HG03159 (cell line): ENCODE data around the gene SLA2.
A peak's percentile ranks its signal among the peaks of the same experiment; 100 is the strongest.
"Not testable (repeated sequence)": the region's sequence is repeated elsewhere in the genome, so short reads cannot be mapped to it uniquely, and the experiment has no call there.

Source experiments
- ATAC-seq: cut with Tn5 transposase; IDR thresholded peaks from one replicate; pipeline ENCODE4 v1.9.1; 2021; ENCODE audit warnings: mild to moderate bottlenecking, moderate library complexity; ENCODE audit not compliant: unreplicated experiment

The SLA2 gene

DNA sequence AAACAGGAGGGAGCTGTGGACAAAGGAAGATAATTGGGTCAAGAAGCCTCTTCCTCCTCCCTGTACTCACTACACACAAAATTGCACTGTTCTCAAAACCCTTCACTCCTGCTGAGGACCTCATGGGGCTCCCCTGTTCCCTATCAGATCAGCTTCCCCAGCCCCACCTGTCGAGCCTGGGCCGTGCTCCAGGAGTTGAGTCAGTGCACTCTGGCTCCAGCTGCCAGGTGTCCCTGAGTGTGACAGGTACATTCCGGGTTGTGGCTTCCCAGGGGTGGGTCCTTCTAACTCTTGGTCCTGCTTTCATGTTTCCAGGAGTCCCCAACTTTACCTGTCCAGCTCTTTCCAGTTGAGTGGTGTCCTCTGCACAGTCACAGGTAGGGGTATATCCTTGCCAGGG, 32.0 kb downstream of the SLA2 start:
- no peak for ATAC-seq

DNA sequence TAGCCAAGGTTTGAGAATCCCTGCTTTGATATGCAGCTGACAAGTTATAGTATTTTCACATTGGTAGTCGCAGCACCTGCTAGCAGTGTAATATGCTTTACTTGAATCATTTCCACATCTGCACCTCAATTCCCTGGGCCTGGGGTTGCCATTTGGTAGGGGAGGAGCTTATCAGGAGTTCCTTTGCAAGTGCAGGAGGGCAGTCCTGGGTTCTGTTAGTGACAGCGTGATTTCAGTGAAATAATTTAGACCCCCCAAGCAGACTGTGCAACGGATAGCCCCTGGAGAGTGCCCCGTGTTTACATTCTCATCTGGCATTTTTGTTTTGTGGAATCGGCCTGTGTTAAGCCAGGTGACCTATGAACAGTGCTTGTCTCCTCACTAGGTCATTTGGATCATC, 34.4 kb downstream of the SLA2 start:
- no peak for ATAC-seq

DNA sequence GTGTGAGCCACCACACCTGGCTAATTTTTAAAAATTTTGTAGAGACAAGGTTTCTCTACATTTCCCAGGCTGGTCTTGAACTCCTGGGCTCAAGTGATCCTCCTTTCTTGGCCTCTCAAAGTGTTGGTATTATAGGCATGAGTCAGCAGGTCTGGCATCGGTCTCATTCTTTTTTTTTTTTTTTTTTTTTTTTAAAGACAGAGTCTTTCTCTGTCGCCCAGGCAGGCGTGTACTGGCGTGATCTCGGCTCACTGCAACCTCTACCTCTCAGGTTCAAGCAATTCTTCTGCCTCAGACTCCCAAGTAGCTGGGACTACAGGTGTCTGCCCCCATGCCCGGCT, 37.6 kb downstream of the SLA2 start:
- ATAC-seq, result not testable (repeated sequence)

DNA sequence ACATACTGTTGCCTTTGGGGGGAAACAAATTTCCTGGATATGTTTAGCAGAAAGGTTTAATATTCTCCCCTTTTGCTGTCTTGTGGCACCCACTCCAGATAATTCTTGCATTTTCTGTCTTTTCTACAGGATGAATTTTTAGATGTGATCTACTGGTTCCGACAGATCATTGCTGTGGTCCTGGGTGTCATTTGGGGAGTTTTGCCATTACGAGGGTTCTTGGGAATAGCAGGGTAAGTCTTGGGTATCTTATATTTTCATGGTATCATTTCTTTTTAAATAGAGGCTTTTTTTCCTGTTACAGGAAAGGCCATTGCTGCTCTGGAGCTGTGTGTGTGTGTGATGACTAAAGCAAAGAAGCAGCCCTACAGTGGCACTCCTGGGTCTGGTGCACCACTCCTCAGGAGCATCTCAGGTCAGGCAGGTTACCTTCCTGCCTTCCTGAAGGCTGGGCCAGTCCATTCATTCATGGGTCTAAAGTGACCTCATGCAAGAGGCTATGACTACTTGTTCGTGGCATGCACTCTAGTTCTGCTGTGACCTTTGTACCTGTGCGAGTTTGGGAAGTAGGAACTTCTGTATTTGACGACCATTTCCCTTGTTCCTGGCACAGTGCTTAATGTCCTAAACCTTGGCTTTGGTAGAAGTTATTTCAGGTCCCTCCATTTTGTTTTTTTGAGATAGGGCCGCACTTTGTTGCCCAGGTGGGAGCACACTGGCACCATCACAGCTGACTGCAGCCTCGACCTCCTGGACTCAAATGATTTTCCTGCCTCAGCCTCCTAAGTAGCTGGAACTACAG, 38.2 kb downstream of the SLA2 start:
- no peak for ATAC-seq

DNA sequence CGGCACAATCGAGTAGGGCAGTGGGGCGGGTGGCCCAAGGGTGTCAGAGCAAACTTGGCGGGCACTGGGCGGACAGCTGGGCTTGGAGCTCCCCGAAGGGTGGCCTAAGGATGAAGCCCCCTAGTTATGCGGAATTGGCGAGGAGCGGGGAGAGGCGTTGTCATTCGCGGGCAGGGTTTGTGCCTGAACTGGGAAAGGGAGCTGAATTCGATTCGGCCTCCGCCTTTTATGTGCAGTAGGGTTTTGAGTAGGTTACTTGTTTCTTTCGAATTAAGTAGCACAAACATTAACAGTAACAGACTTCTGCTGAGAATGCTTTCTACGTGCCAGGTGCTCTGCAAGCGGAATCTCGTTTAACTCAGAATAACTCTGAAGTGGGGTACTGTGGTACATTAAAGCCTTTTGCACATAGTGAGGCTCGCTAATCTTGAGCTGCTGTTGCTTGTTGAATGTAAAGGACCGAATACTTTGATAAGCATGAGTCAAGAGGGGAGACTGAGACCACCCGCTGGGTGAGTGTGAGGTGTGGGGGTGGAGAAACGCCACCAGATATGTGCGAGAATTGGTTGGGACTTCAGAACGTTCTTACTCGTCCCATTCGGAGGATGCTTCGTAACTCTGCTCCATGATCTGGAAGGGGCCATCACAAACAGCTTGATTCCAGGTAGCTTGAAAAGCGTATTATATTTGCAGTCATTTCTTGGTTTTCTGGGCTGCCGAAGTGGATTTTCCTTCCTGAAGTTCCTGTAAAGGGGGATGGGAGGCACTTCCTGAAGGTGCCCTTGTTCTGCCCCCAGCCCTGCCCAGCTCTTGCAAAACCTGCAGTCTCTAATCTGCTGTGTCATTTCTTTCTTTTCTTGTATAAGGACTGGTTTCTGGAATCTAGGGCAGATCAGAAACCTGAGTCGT, 39.6 kb downstream of the SLA2 start:
- ATAC-seq, result no peak

DNA sequence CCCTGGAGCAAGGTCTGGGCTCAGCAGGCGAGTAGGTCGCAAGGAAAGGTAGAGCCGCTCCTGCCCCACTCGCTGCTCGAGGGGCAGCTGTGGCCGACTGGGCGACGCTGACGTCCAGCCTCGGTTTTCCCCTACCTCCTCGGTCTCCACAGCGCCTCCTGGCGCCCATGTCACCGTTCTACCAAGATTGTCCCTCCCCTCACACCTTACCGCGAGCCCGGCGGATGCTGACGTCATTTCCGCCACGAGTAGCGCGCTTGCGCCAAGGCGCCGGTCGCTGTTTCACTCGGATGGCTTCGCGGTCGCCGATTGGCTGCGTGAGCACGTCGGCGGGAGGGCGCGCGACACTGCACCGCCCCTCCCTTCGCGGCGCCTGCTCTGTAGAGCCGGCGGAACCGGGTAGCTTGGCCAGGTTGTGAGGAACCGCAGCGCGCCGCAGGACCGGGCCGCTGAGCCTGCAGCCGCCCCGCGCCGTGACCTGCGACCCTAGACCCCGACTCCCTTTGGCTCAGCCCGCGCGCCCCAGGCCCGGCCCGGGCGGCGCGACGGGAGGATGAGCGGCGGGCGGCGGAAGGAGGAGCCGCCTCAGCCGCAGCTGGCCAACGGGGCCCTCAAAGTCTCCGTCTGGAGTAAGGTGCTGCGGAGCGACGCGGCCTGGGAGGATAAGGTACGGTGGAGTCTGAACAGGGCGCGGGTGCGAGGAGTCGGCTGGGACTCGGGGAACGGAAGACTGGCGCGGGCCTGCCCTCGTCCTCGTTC, 40.4 kb downstream of the SLA2 start, which contains the start of gene RAB5IF:
Gene RAB5IF, plus strand, starts transcription at position 381 of the 759 bp plus-strand sequence. Its CDS starts 173 bp downstream, at position 554.
- peak; percentile 79 for ATAC-seq

DNA sequence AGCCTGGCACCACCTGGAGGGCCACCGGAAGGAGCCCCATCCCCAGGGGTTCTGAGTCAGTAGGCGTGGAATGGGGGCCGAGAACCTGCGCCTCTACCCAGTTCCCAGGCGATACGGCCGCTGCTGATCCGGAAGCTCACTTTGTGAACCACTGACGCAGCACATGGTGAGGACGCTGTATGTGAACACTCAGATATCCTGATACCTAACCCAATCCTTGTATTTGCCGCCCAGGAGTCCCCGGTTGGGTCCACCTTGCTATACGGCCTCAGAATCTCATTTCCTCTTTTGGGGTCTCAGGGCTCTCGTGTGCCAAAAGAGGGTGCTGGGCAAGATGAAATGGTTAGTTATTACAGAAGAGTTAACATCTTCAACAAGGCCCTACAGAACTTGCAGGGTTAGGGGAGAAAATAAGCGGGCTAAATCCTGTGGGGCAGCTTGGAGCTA, 41.0 kb downstream of the SLA2 start:
- peak; percentile 38 for ATAC-seq

DNA sequence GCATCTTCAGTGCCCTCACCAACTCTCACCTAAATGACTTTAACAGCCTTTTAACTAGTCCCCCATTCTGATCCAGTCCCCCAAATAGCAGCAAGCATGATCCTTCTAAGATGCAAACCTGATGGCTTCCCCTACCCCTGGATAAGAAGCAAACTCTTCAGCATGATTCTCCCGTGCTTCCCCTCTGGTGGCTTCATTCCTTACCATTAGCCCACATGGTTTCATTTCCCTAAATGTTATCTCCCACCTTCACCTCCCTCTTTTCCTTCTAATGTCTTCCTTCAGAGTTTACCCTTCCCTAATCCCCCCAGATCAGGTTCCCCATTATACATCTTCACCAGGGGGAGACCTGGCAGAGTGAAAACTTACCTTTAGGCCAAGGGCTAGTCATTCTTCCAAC, 44.5 kb downstream of the SLA2 start:
- ATAC-seq, result no peak

DNA sequence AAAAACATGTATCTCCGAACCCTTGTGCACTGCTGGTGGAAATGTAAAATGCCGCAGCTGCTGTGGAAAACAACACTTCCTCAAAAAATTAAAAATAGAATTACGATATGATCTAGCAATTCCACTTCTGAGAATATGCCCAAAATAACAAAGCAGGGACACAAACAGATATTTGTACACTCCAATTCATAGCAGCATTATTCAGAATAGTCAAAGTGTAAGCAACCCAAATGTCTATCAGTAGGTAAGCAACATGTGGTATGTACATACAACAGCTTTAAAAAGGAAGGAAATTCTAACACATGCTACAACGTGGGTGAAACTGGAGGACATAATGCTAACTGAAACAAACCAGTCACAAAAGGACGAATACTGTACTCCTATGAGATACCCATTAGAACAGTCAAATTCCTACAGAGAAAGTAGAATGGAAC, 46.1 kb downstream of the SLA2 start:
- ATAC-seq, result no peak

DNA sequence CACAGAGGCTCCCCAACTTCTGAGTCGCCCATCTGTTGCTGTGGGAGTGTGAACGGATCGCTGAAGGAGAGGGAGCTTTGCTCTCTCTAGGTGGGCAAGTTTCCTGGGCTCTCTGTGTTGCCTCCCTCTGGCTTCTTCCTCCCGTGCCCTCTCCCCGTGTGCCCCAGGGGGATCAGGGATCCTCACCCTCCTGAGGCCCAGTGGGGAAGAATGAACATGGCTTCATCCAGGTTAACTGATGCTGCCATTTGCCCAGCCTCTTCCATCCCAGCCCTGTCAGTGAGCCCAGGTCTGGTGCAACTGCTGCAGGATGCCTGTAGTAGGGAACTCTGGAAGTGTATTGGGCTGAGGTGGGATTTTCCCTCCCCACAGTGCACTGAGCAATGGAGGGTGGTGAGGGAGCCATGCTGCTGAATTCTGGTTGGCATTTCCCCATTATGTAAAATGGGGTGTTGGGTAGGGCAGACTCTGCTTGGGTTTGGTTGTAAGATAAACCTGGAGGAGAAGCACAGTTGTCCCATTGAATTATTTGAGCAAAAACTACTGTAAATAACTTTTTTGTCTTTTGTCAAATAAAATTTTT, 52.6 kb downstream of the SLA2 start:
- no peak for ATAC-seq

DNA sequence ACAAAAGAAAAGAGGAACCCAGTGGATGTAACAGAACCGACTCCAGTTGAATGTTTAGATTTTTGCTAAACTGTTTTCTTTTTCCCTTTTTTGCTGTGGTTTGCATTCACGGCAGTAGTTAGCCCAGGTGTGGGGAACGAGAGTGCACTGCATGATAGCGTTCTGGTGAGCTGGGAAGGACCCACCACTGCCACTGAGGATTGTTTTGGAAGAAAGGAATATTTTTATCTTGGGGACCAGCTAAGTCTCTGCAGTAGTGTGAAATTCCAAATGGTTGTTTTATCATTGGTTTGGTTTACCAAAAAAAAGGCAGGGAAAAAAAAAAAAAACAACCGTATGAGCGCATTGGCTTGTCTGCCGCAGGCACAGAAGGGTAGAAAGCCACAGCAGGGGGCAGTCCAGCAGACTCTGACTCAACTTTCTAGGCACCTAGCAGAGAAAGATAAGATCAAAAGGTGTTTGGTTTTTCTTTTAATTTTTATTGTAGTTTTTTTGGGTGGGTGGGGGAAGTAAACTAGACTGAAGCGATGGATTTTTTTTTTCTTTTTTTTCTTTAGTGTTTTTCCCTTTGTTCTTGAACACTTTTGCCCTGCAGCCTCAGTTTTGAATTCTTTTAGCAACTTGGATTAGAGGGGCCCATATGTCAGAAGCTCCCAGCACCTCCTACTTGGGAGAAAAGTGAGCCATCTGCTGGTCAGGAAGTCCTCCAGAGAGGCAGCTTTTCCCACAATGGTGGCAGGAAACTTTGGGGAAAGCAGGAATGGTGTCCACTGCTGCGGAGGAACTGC, 53.9 kb downstream of the SLA2 start:
- ATAC-seq, result no peak

DNA sequence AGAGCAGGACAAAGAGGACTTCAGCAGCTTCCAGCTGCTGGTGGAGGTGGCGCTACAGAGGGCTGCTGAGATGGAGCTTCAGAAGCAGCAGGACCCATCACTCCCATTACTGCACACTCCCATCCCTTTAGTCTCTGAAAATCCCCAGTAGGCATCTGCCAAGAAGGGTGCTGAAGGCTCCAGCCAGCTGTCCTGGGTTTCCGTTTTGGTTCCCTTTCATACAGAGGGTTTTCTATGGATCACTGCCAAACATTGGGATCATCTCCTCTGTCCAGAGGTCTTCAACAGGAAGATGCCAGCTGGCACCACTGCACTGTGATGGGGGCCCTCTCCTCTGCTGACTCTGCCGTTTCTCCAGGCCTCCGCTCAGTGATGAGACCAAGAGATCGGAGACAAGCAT, 54.7 kb downstream of the SLA2 start:
- ATAC-seq, result no peak

DNA sequence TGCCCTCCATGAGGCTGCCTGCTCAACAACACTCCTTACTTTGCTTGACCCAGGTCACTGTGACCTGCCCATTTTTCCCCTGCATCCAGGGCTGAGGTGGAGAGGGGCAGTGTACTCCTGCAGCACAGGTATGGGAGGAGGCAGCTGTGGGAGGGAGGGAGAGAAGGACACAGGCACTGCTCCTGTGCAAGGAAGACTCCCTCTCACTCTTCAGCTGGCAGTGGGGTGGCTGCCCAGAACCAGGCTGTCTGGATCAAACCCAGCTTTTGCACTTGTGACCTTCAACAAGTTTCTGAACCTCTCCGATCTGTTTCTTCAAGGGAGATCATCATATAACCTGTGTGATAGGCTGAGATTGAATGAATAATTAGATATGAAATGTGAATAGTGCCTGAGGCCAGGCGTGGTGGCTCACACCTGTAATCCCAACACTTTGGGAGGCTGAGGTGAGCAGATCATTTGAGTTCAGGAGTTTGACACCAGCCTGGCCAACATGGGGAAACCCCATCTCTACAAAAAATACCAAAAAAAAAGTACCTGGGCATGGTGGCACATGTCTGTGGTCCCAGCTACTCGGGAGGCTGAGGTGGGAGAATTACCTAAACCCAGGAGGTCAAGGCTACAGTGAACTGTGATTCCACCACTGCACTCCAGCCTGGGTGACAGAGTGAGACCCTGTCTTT, 58.5 kb downstream of the SLA2 start:
- ATAC-seq, result no peak

DNA sequence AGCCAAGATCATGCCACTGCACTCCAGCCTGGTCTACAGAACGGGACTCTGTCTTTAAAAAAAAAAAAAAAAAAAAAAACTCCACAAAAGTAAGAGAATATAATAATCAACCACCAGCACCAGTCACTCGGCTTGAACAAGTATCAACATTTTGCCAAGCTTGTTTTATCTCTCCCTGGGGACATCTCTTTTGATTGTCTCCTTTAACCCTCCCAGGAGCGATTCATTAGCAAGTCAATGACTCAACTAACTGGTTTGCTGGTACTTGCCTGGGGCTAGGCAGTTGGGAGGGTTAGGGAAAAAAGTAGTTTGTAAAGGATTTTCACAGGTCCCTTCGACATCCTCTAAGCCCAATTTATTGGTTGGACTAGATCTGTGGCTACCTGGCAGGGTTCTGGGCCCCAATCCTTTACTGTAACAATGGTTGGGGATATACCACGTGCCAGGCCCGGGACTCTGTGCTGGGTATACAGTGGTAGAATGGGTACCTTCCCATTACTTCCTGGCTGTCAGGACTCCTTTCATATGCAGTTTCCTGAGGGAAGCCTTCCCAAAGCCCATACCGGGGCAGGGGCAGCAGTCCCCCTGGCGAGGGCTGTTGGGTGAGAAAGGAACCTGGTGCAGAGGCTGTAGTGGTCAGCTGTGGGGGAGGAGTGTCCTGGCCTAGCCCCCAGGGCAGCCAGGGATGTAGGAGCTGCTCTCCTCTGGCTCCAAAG, 60.4 kb downstream of the SLA2 start:
- no peak for ATAC-seq

DNA sequence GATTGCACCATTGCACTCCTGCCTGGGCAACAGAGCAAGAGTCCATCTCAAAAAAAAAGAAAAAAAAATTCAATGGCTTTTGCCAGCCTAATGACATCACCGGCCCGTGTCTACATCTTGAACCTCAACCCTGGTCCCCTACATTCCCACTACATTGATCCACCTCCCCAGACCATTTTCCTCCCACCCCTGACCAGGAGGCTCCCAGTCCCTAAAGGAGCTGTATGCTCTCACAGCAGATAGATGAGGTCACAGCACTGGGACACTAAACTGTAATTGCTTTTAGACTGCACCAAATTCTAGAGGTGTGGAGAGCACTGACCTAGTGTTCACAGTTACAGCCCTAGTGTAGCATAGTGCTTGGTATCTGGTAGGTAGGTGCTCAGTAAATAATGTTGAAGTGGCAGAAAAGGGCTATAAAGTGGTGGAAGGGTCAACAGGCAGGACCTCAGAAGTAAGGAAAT, 61.9 kb downstream of the SLA2 start:
- ATAC-seq, result no peak

DNA sequence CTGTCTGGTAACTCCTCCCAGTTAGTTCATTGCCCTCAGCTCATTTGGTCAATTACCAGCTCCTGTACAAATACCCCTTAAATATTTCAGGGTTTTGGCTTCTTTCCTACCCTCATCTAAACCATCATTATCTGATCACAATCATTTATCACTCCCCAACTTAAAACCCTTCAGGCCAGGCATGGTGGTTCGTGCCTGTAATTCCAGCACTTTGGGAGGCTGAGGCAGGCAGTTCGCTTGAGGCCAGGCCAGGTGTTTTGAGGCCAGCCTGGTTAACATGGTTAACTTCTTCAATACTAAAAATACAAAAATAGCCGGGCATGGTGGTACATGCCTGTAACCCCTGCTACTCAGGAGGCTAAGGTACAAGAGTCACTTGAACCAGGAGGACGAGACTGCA, 63.2 kb downstream of the SLA2 start:
- no peak for ATAC-seq

DNA sequence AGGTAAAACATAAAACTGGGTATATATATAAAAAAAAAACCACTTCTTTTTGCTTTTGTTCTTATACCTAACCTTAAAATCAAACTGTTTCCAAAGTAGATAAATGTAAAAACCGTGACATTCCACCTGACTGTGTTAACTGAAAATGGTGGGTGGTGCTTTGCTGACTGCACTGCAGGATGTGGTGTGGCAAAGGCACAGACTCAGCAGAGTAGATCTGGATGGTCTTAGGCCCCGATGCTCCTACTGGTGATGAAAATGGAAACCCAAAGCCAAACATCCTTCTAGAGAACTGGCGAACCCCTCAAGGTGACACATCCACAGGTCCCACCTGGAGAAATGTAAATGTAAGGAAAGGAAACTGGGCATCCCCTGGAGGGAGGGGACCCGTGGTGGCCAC, 63.7 kb downstream of the SLA2 start:
- ATAC-seq, result no peak

DNA sequence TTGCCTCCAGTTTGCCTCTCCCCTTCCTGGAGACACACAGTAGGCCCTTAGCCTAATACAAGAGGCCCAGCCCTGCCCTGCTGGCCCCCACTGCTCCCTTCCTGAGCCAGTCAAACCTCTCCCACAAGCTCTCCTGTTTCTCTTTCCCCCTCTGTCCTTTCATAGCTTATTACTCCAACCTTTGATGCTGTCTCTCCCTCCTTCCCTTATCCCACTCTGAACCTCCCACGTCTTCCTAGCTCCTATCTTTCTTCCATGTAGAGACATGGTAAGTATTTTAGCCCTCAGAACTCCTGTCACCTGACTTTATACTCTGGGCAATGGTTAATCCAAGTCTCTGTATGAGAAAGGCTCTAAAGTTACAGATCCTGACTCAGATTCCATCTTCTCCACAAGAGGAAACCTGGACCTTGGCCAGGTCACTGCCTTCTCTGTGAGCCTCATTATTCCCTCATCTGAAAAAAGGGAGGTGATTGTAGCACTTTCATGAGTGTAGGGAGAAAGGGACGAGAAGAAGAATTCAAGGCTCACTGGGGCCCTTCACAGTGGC, 65.9 kb downstream of the SLA2 start:
- no peak for ATAC-seq
